Activated T-cell treated with anti-CD3 and anti-CD28 coated beads, Interleukin-2, amount 50 U/mL, for 48 hours (primary cell): ENCODE data around the gene CACNA1E.

Experiments
- DNase-seq, 2 experiments: peaks; one replicate each; pipeline ENCODE4 v3.0.0-alpha.2; 2020

CACNA1E gene

GRCh38 chr1:181777812-181778211, 294.5 kb downstream of the CACNA1E start:
- DNase-seq = no peak

GRCh38 chr1:181778640-181779260, 295.4 kb downstream of the CACNA1E start:
- DNase-seq = no peak

GRCh38 chr1:181779343-181779742, 296.0 kb downstream of the CACNA1E start:
- DNase-seq = no peak

- no peak for DNase-seq
Measured at GRCh38 chr1:181783208-181783607, 299.9 kb downstream of the CACNA1E start.

GRCh38 chr1:181784039-181784683, 300.8 kb downstream of the CACNA1E start:
- DNase-seq = no peak

GRCh38 chr1:181789395-181789794, 306.1 kb downstream of the CACNA1E start:
- no peak for DNase-seq

- no peak for DNase-seq
Measured at GRCh38 chr1:181791721-181792120, 308.4 kb downstream of the CACNA1E start.

- DNase-seq = no peak
Measured at GRCh38 chr1:181793831-181794230, 310.5 kb downstream of the CACNA1E start.

- no peak for DNase-seq
Measured at GRCh38 chr1:181794332-181794731, 311.0 kb downstream of the CACNA1E start.

- DNase-seq = no peak
Measured at GRCh38 chr1:181798191-181798926, 315.0 kb downstream of the CACNA1E start.

GRCh38 chr1:181801617-181802016, 318.3 kb downstream of the CACNA1E start:
- DNase-seq = no peak

- no peak for DNase-seq
Measured at GRCh38 chr1:181802466-181802865, 319.1 kb downstream of the CACNA1E start.

GRCh38 chr1:181803421-181803820, 320.1 kb downstream of the CACNA1E start:
- DNase-seq = no peak

- DNase-seq = no peak
Measured at GRCh38 chr1:181804989-181805388, 321.7 kb downstream of the CACNA1E start.

- no peak for DNase-seq
Measured at GRCh38 chr1:181806746-181807145, 323.4 kb downstream of the CACNA1E start.

- DNase-seq = no peak
Measured at GRCh38 chr1:181807251-181807650, 323.9 kb downstream of the CACNA1E start.

GRCh38 chr1:181809991-181810545, 326.8 kb downstream of the CACNA1E start:
- no peak for DNase-seq

GRCh38 chr1:181812208-181812607, 328.9 kb downstream of the CACNA1E start:
- no peak for DNase-seq

- DNase-seq = no peak
Measured at GRCh38 chr1:181813266-181813665, 329.9 kb downstream of the CACNA1E start.

GRCh38 chr1:181816608-181817007, 333.3 kb downstream of the CACNA1E start:
- DNase-seq = no peak

- no peak for DNase-seq
Measured at GRCh38 chr1:181817091-181817490, 333.8 kb downstream of the CACNA1E start.

- no peak for DNase-seq
Measured at GRCh38 chr1:181818459-181818858, 335.1 kb downstream of the CACNA1E start.

- DNase-seq = no peak
Measured at GRCh38 chr1:181818943-181819342, 335.6 kb downstream of the CACNA1E start.

GRCh38 chr1:181821701-181822100, 338.4 kb downstream of the CACNA1E start:
- no peak for DNase-seq
